GM12873 (cell line): ENCODE data around the gene NTM.

Experiments
- TF ChIP-seq, protein P1 (sequence below): IDR thresholded peaks from 2 replicates; pipeline ENCODE4 v1.5.1; 2012; ENCODE audit warnings: low read depth, mild to moderate bottlenecking, moderate library complexity, low read length, control low read depth; ENCODE audit not compliant: insufficient read depth; ENCODE audit errors: missing control alignments

The NTM gene

DNA sequence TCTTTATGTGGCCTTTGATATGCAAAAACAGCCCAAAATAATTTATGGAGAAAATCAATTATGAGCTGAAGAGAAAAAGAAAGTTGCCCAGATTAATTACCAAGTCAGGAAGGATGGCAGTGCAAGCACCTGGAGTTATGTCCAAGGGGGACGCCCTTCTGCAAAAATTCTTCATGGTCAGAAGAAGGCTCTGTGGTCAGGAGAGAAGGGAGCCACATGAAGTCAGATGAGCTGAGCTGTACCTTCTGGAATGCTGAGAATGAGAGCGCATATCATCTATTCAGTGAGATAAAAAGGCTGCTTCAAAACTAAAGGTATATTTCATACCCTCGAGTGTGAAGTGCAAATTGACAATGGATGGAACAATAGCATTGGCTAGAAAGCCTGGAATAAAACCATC, 607.4 kb downstream of the NTM start:
- TF ChIP-seq, protein P1, sequence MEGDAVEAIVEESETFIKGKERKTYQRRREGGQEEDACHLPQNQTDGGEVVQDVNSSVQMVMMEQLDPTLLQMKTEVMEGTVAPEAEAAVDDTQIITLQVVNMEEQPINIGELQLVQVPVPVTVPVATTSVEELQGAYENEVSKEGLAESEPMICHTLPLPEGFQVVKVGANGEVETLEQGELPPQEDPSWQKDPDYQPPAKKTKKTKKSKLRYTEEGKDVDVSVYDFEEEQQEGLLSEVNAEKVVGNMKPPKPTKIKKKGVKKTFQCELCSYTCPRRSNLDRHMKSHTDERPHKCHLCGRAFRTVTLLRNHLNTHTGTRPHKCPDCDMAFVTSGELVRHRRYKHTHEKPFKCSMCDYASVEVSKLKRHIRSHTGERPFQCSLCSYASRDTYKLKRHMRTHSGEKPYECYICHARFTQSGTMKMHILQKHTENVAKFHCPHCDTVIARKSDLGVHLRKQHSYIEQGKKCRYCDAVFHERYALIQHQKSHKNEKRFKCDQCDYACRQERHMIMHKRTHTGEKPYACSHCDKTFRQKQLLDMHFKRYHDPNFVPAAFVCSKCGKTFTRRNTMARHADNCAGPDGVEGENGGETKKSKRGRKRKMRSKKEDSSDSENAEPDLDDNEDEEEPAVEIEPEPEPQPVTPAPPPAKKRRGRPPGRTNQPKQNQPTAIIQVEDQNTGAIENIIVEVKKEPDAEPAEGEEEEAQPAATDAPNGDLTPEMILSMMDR, result no peak

DNA sequence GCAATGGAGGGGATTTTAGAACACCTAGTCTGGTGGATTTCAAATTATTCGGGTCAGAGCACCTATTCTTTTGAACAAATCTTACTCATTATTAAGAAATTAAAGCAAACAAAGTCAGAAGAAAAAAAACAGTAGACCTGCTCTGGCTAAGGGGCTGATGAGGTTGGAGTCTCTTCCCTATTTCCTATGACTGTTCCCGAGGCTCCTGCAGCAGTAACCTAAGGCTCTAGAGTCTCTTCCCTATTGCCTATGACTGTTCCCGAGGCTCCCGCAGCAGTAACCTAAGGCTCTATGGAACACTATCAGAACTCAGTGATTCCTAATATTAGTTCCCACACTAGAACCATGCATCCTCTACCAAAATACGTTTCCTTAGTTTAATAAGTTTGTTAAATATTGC, 607.9 kb downstream of the NTM start:
- TF ChIP-seq, protein P1, result no peak

DNA sequence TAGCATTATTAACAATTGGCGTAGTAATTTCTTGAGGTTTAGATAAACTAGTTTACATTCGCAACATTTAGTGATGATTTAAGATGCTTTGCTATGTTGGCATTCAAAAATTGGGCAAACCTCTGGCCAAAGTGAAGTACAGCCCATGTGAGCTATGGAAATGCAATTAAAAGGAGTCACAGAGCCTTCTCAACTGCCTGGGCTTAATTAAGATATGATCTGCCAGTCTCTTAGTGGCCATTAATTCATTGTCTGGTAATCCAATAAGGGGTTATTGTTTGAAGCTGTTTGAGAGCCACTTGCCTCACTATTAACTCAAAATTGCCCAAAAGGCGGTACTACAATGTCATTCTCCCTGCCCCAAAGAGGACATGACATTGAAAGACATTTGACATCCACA, 608.9 kb downstream of the NTM start:
- TF ChIP-seq, protein P1, result no peak

DNA sequence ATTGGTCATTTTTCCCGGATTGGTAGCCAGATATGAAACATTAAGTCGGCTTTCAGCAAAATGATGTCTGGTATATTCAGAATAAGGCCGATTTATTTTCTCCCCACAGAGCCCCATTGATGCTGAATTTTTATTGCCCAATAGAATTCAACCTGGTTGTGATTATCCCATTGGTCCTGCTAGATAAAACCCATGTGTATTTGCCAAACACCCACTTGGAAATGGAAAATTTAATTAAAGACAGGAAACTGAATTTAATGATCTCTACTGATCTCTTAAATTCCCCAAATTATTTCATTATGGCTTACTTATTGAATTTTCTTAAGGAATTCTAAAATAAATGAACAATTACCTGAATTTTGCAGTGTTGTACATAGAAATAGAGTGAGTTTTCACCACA, 609.8 kb downstream of the NTM start:
- TF ChIP-seq, protein P1, result no peak

DNA sequence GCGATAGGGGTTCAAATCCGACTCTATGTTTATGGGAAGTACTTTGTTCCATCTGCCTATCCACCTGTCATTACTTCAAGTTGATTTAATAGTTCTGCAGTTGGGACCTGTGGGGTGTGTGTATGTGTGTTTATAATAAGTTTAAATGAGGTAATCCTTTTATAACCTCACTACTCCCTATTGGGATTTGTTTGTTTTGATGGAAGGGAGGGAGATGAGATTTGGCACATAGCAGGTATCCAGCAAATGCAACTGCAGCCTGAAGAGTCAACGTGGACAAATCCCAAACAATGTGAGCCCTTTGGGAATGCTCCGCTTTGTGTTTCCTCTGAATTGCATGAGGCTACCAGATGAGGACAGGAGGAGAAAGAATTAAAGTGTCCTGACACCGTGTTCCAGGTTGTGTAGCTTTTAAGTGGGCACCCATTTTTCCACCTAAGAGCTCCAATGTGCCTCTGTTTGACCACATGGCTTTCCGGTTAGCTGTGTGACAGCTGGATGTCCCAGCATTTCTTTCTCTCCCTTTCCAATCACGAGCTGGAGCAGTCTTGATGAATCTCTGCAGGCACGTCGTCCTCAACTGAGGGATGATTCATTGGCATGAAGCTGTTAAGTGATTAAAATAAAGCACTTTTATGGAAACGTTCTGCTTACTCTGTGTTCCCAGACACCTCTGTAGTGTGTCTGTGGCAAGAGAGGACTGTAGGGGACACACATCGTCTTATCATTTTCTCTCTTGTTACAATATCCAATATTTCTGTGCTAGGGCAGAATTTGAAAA, 610.7 kb downstream of the NTM start:
- TF ChIP-seq, protein P1, result no peak

DNA sequence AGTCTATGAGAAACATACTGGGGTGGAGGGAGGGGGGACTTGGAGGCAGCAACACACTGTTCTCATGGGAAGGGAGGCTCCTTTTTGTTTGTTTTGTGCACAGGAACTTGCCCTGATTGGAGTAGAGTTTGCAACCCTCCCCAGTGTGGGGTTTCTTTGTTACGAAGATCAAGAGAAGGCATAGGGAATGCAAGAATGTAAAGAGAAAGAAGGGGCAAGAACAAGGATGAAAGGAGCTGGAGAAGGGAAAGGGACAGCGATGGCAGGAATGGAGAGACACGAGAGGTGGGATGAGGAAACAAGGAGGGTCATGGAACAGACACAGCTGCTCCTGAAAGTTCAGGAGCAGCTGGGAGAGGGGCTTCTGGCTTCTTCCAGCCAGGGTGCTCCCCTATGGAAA, 611.7 kb downstream of the NTM start:
- TF ChIP-seq, protein P1, result no peak

DNA sequence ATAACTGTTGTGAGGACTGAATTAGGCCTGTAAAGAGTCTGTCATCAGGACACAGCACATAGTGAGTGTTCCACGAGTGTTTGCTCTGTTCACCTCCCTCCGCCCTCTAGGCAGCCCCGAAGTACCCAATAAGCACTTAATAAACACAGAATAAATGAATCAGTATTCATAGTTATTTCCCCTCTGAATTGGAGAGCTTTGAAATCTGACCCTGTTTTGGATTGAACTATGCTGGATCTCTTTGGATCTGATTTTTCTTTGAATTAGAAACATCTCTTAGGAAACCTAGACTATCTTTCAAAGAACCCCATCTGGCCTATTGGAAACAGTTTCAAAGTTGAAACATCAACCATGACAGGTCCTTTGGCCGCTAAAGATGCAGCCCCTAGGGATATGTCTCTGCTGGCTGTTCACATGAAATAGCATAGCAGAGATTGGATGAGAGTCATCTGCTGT, 615.5 kb downstream of the NTM start:
- TF ChIP-seq, protein P1, result no peak

DNA sequence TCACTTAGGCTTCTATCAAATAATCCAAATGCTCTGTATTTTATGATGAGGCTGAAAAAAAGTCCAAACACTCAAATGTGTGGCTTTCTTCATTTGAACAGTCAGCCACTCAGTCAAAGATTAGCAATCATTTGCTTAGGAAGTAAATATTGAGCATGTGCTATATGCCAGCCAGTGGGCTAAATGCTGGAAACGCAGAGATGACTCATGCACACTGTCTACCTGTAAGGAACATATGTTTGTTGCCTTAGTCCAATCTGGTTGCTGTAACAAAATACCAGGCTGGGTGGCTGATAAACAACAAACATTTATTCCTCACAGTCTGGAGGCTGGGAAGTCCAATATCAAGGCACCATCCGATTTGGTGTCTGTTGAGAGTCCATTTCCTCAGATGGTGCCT, 617.3 kb downstream of the NTM start:
- TF ChIP-seq, protein P1, result no peak
